HepG2 (cell line): ENCODE data around the gene HCN4. TPM values are rescaled to one million over a fixed set of nuclear protein-coding genes. Genes with fewer than 3 reads are reported as not detected.
A peak's percentile ranks its signal among the peaks of the same experiment; 100 is the strongest.

Source experiments
- CREB1 ChIP-seq, 2 experiments: fragments of 450-650 bp in 1 of 2; IDR thresholded peaks; 2 replicates each; pipeline ENCODE4 v1.6.1; 2016 to 2017; ENCODE audit warnings: control low read depth in 1 of 2, mild to moderate bottlenecking in 1 of 2, missing compliant biosample characterization in 1 of 2, missing genetic modification characterization in 1 of 2
- DRAP1 ChIP-seq: IDR thresholded peaks from 2 replicates; pipeline ENCODE4 v1.6.1; 2016; ENCODE audit warnings: missing genetic modification reagents, missing compliant biosample characterization
- GTF3A ChIP-seq: sonication (generic); formaldehyde crosslinking; conservative IDR thresholded peaks from 2 replicates; pipeline ENCODE4 v1.4.0; 2020; ENCODE audit warnings: mild to moderate bottlenecking, missing genetic modification reagents
- KAT2B ChIP-seq: fragments of 150-350 bp; IDR thresholded peaks from 2 replicates; pipeline ENCODE4 v1.6.1; 2014; ENCODE audit warnings: low read depth, low read length, borderline replicate concordance
- KAT7 ChIP-seq: IDR thresholded peaks from 2 replicates; pipeline ENCODE4 v1.6.1; 2018; ENCODE audit warnings: borderline replicate concordance, missing compliant biosample characterization
- KDM4B ChIP-seq: sonication (generic); formaldehyde crosslinking; IDR thresholded peaks from 2 replicates; pipeline ENCODE4 v1.4.0; 2020; ENCODE audit warnings: missing genetic modification reagents
- MLX ChIP-seq: IDR thresholded peaks from 2 replicates; pipeline ENCODE4 v1.6.1; 2016
- MTA1 ChIP-seq: sonication (generic); formaldehyde crosslinking; IDR thresholded peaks from 2 replicates; pipeline ENCODE4 v1.4.0; 2020; ENCODE audit warnings: missing genetic modification reagents, mild to moderate bottlenecking, borderline replicate concordance
- MXD1 ChIP-seq: sonication (generic); formaldehyde crosslinking; IDR thresholded peaks from 2 replicates; pipeline ENCODE4 v1.4.0; 2020; ENCODE audit warnings: mild to moderate bottlenecking, missing genetic modification reagents
- MZF1 ChIP-seq: sonication (generic); formaldehyde crosslinking; IDR thresholded peaks from 2 replicates; pipeline ENCODE4 v1.8.1; 2023; ENCODE audit warnings: mild to moderate bottlenecking, missing genetic modification reagents, borderline replicate concordance
- NKX3-1 ChIP-seq: sonication (generic); formaldehyde crosslinking; IDR thresholded peaks from 2 replicates; pipeline ENCODE4 v1.5.0; 2020; ENCODE audit warnings: missing genetic modification reagents
- REL ChIP-seq: sonication (generic); formaldehyde crosslinking; conservative IDR thresholded peaks from 2 replicates; pipeline ENCODE4 v1.8.0; 2022; ENCODE audit warnings: mild to moderate bottlenecking, missing genetic modification reagents, moderate library complexity
- STAG1 ChIP-seq: sonication (generic); formaldehyde crosslinking; IDR thresholded peaks from 2 replicates; pipeline ENCODE4 v1.4.0; 2020; ENCODE audit warnings: missing genetic modification reagents
- YEATS4 ChIP-seq: sonication (generic); formaldehyde crosslinking; IDR thresholded peaks from 2 replicates; pipeline ENCODE4 v1.4.0; 2020; ENCODE audit warnings: missing genetic modification reagents, borderline replicate concordance
- ZNF224 ChIP-seq: sonication (generic); formaldehyde crosslinking; IDR thresholded peaks from 2 replicates; pipeline ENCODE4 v1.5.0; 2020; ENCODE audit warnings: mild to moderate bottlenecking, missing genetic modification reagents
- ZNF280D ChIP-seq: sonication (generic); formaldehyde crosslinking; IDR thresholded peaks from 2 replicates; pipeline ENCODE4 v1.5.1; 2020; ENCODE audit warnings: mild to moderate bottlenecking, missing genetic modification reagents
- ZNF441 ChIP-seq: sonication (generic); formaldehyde crosslinking; IDR thresholded peaks from 2 replicates; pipeline ENCODE4 v1.7.0; 2021; ENCODE audit warnings: missing genetic modification reagents, borderline replicate concordance
- ZNF710 ChIP-seq: sonication (generic); formaldehyde crosslinking; IDR thresholded peaks from 2 replicates; pipeline ENCODE4 v1.5.0; 2020; ENCODE audit warnings: mild to moderate bottlenecking, missing genetic modification reagents, borderline replicate concordance
- ZSCAN25 ChIP-seq: sonication (generic); formaldehyde crosslinking; IDR thresholded peaks from 2 replicates; pipeline ENCODE4 v1.8.0; 2022; ENCODE audit warnings: mild to moderate bottlenecking, missing genetic modification reagents
- polyA plus RNA-seq, 8 experiments: library from polyadenylated mRNA; depleted of rRNA in 3 of 8; stranded (reverse) in 7 of 8; unstranded in 1 of 8; fragments of >200 nt; fragmentation: Illumina TruSeq in 4 of 8; extraction: Trizol in 4 of 8; gene quantifications; 2 replicates each; pipeline versions ENCODE4 v1.2.1 to v1.2.3, GENCODE V29; 2011 to 2016; ENCODE audit warnings: low read depth in 4 of 8, missing spikeins in 1 of 8, mixed read lengths in 1 of 8; ENCODE audit not compliant: insufficient read depth in 1 of 8
- total RNA-seq, 5 experiments: library from RNA; depleted of rRNA; stranded (reverse); fragments of >200 nt; fragmentation: Illumina TruSeq; extraction: Trizol; gene quantifications; 2 replicates each; pipeline ENCODE4 v1.2.3, GENCODE V29; 2016; ENCODE audit warnings: low read depth in 1 of 5

HCN4 gene
- total and polyA plus RNA-seq, 2 of the 13 experiments (the other 11 are each of a cell fraction or from before 2014, with no cell fraction given) = not detected

- TF ChIP-seq MXD1 (peak; percentile 53; the same call in 1 of the 2 replicates), MLX (no peak), ZNF710 (no peak), ZNF441 (CRISPR knock-in tag) (peak; percentile 54; the same call in 1 of the 2 replicates), YEATS4 (CRISPR knock-in tag) (0 out of 2 replicates have a peak, but pooled peaks have one; percentile 39), KDM4B (CRISPR knock-in tag) (peak; percentile 79; the same call in 1 of the 2 replicates), ZNF224 (CRISPR knock-in tag) (no peak), GTF3A (CRISPR knock-in tag) (no peak), CREB1 (IDR thresholded peaks at IDR 0.05) (no peak), CREB1 (CRISPR knock-in tag; IDR thresholded peaks at IDR 0.05) (no peak), KAT7 (CRISPR knock-in tag) (no peak), REL (no peak), NKX3-1 (CRISPR knock-in tag) (peak; percentile 67; the same call in 1 of the 2 replicates), STAG1 (CRISPR knock-in tag) (peak; percentile 13; the same call in 1 of the 2 replicates), ZSCAN25 (peak; percentile 64; the same call in 1 of the 2 replicates), DRAP1 (no peak), KAT2B (no peak), MZF1 (CRISPR knock-in tag) (no peak), MTA1 (no peak), ZNF280D (CRISPR knock-in tag) (no peak)
Measured at GRCh38 chr15:73346735-73347312, 21.9 kb downstream of the HCN4 start (continued).
